Liver (tissue), 9 donors: Measurements from ENCODE around the gene OGT. TPM values are rescaled to one million over a fixed set of nuclear protein-coding genes. Genes with fewer than 3 reads are reported as not detected.

Experiments used
- DNase-seq: peaks from one replicate; pipeline ENCODE4 v3.0.0-alpha.2; 2017; ENCODE audit warnings: low spot score
- H3K27ac ChIP-seq, 2 donors: one replicate each; pipeline ENCODE4 v1.7.0; 2013; ENCODE audit warnings: inconsistent platforms in 2 of 2, low read length in 2 of 2, control low read depth in 1 of 2, low read depth in 1 of 2, mild to moderate bottlenecking in 1 of 2
- H3K27me3 ChIP-seq, 4 donors: one replicate each; pipeline versions ENCODE4 v1.6.1 to v1.7.0; 2013; ENCODE audit warnings: low read length in 3 of 4, inconsistent platforms in 1 of 4, mild to moderate bottlenecking in 1 of 4, moderate library complexity in 1 of 4; ENCODE audit not compliant: control insufficient read depth in 4 of 4, insufficient read depth in 4 of 4
- H3K36me3 ChIP-seq, 4 donors: one replicate each; pipeline versions ENCODE4 v1.6.1 to v1.7.0; 2013; ENCODE audit warnings: low read length in 3 of 4, mild to moderate bottlenecking in 3 of 4, low read depth in 1 of 4, moderate library complexity in 1 of 4; ENCODE audit not compliant: control insufficient read depth in 4 of 4, insufficient read depth in 3 of 4
- H3K4me1 ChIP-seq, 4 donors: one replicate each; pipeline versions ENCODE4 v1.6.1 to v1.7.0; 2013; ENCODE audit warnings: low read length in 3 of 4, mild to moderate bottlenecking in 3 of 4, moderate library complexity in 1 of 4; ENCODE audit not compliant: control insufficient read depth in 4 of 4, insufficient read depth in 4 of 4
- H3K4me3 ChIP-seq, 3 donors: one replicate each; pipeline versions ENCODE4 v1.6.1 to v1.7.0; 2013; ENCODE audit warnings: low read length in 3 of 3, control low read depth in 1 of 3, low read depth in 1 of 3, mild to moderate bottlenecking in 1 of 3
- H3K9ac ChIP-seq, 2 donors: one replicate each; pipeline ENCODE4 v1.7.0; 2013; ENCODE audit warnings: low read length in 2 of 2, mild to moderate bottlenecking in 2 of 2, moderate library complexity in 2 of 2, control low read depth in 1 of 2, low read depth in 1 of 2
- H3K9me3 ChIP-seq, 4 donors: one replicate each; pipeline versions ENCODE4 v1.6.1 to v1.7.0; 2013; ENCODE audit warnings: low read length in 3 of 4; ENCODE audit not compliant: control insufficient read depth in 4 of 4
- EGR1 ChIP-seq, 2 donors: IDR thresholded peaks; 2 replicates each; pipeline ENCODE4 v1.6.1; 2016 to 2018; ENCODE audit warnings: antibody characterized with exemption in 2 of 2, low read depth in 2 of 2
- FOXA1 ChIP-seq: IDR thresholded peaks from 2 replicates; pipeline ENCODE4 v1.6.1; 2016; ENCODE audit warnings: antibody characterized with exemption
- FOXA2 ChIP-seq: IDR thresholded peaks from 2 replicates; pipeline ENCODE4 v1.6.1; 2016; ENCODE audit warnings: antibody characterized with exemption
- GABPA ChIP-seq, 2 donors: IDR thresholded peaks in 1 of 2; conservative IDR thresholded peaks in 1 of 2; 2 replicates each; pipeline ENCODE4 v1.6.1; 2016; ENCODE audit warnings: antibody characterized with exemption in 2 of 2, mild to moderate bottlenecking in 1 of 2, moderate library complexity in 1 of 2
- HNF4A ChIP-seq, 2 donors: conservative IDR thresholded peaks; 2 replicates each; pipeline ENCODE4 v1.6.1; 2016; ENCODE audit warnings: antibody characterized with exemption in 2 of 2, mild to moderate bottlenecking in 2 of 2
- HNF4G ChIP-seq: IDR thresholded peaks from 2 replicates; pipeline ENCODE4 v1.6.1; 2016; ENCODE audit warnings: antibody characterized with exemption
- JUND ChIP-seq, 2 donors: IDR thresholded peaks; 2 replicates each; pipeline ENCODE4 v1.6.1; 2016; ENCODE audit warnings: antibody characterized with exemption in 2 of 2
- NR2F2 ChIP-seq: IDR thresholded peaks from 2 replicates; pipeline ENCODE4 v1.6.1; 2016; ENCODE audit warnings: antibody characterized with exemption
- RAD21 ChIP-seq, 2 donors: IDR thresholded peaks; 2 replicates each; pipeline ENCODE4 v1.6.1; 2016; ENCODE audit warnings: antibody characterized with exemption in 2 of 2, mild to moderate bottlenecking in 2 of 2
- RXRA ChIP-seq, 2 donors: IDR thresholded peaks; 2 replicates each; pipeline ENCODE4 v1.6.1; 2017 to 2018; ENCODE audit warnings: antibody characterized with exemption in 2 of 2, mild to moderate bottlenecking in 1 of 2
- SP1 ChIP-seq: IDR thresholded peaks from 2 replicates; pipeline ENCODE4 v1.6.1; 2018; ENCODE audit warnings: antibody characterized with exemption, mild to moderate bottlenecking
- TAF1 ChIP-seq: conservative IDR thresholded peaks from 2 replicates; pipeline ENCODE4 v1.6.1; 2016; ENCODE audit warnings: antibody characterized with exemption, mild to moderate bottlenecking
- YY1 ChIP-seq: IDR thresholded peaks from 2 replicates; pipeline ENCODE4 v1.6.1; 2016; ENCODE audit warnings: antibody characterized with exemption, mild to moderate bottlenecking
- WGBS: extraction: QIAGEN DNeasy Blood & Tissue Kit; methylation state at CpG from one replicate; pipeline ENCODE4 v1.1.7; 2013; 5-methylcytosine and 5-hydroxymethylcytosine counted together
- polyA plus RNA-seq, 2 donors: library from polyadenylated mRNA; stranded (reverse) in 1 of 2; unstranded in 1 of 2; fragments of 200-250 nt in 1 of 2; fragments of >200 nt in 1 of 2; fragmentation: Nextera tagmentation in 1 of 2; extraction: Ambion mirVana in 1 of 2; gene quantifications; one replicate each; pipeline versions ENCODE4 v1.2.1 to v1.2.3, GENCODE V29; 2013 to 2015
- total RNA-seq, 2 donors: library from RNA; depleted of rRNA; stranded (reverse); fragments of >200 nt; gene quantifications; one replicate each; pipeline ENCODE4 v1.2.3, GENCODE V29; 2014
- TF ChIP-seq, protein P1 (sequence below): IDR thresholded peaks from 2 replicates; pipeline ENCODE4 v1.6.1; 2016; ENCODE audit warnings: antibody characterized with exemption
- TF ChIP-seq, protein P2 (sequence below): IDR thresholded peaks from 2 replicates; pipeline ENCODE4 v1.6.1; 2016; ENCODE audit warnings: antibody characterized with exemption
- TF ChIP-seq, protein P3 (sequence below): IDR thresholded peaks from 2 replicates; pipeline ENCODE4 v1.6.1; 2016; ENCODE audit warnings: antibody characterized with exemption, mild to moderate bottlenecking
- TF ChIP-seq, protein P4 (sequence below): IDR thresholded peaks from 2 replicates; pipeline ENCODE4 v1.6.1; 2016; ENCODE audit warnings: antibody characterized with exemption
- TF ChIP-seq, protein P5 (sequence below): fragments of 150-350 bp; IDR thresholded peaks from 2 replicates; pipeline ENCODE4 v1.5.1; 2017; ENCODE audit warnings: improper control_type of control experiment, low read depth, low read length; ENCODE audit not compliant: missing input control
- donor health status: healthy.
- donor health status: healthy.
- donor health status: healthy.
- donor health status: healthy.
- donor health status: healthy.

OGT gene
- total and polyA plus RNA-seq, 4 donors: 10.8 to 72.7 (median 47.3) TPM

DNA sequence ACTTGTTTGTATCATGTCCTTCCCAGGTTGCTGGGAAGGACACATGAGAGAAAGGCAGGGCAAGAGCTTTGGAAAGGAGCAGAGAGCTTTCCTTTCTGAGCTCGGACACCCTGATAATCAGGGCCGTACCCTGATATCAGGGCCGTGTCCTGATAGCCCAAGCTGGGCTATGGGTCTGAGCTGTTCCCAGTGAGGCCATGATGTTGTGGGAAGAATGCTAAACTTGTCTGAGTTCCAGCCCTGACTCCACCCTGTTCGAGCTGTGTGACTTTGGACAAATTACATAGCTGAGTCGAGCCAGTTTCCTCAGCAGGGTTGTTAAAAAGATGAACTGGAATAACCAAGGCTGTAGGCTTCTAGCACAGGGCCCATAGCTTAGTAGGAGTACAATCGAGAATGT is 88.7 kb downstream of the OGT start:
- no peak for TF ChIP-seq FOXA2
- TF ChIP-seq, protein P1, sequence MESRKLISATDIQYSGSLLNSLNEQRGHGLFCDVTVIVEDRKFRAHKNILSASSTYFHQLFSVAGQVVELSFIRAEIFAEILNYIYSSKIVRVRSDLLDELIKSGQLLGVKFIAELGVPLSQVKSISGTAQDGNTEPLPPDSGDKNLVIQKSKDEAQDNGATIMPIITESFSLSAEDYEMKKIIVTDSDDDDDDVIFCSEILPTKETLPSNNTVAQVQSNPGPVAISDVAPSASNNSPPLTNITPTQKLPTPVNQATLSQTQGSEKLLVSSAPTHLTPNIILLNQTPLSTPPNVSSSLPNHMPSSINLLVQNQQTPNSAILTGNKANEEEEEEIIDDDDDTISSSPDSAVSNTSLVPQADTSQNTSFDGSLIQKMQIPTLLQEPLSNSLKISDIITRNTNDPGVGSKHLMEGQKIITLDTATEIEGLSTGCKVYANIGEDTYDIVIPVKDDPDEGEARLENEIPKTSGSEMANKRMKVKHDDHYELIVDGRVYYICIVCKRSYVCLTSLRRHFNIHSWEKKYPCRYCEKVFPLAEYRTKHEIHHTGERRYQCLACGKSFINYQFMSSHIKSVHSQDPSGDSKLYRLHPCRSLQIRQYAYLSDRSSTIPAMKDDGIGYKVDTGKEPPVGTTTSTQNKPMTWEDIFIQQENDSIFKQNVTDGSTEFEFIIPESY: no peak
- TF ChIP-seq RXRA (IDR thresholded peaks at IDR 0.05): no peak
- no peak for TF ChIP-seq JUND (IDR thresholded peaks at IDR 0.05)
- no peak for TF ChIP-seq EGR1 (IDR thresholded peaks at IDR 0.05; ENCODE audit: low read depth in 2 of 2)
- no peak for TF ChIP-seq YY1
- TF ChIP-seq, protein P2, sequence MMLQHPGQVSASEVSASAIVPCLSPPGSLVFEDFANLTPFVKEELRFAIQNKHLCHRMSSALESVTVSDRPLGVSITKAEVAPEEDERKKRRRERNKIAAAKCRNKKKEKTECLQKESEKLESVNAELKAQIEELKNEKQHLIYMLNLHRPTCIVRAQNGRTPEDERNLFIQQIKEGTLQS: no peak
- TF ChIP-seq NR2F2: no peak
- TF ChIP-seq RAD21 (IDR thresholded peaks at IDR 0.05): no peak
- TF ChIP-seq, protein P3, sequence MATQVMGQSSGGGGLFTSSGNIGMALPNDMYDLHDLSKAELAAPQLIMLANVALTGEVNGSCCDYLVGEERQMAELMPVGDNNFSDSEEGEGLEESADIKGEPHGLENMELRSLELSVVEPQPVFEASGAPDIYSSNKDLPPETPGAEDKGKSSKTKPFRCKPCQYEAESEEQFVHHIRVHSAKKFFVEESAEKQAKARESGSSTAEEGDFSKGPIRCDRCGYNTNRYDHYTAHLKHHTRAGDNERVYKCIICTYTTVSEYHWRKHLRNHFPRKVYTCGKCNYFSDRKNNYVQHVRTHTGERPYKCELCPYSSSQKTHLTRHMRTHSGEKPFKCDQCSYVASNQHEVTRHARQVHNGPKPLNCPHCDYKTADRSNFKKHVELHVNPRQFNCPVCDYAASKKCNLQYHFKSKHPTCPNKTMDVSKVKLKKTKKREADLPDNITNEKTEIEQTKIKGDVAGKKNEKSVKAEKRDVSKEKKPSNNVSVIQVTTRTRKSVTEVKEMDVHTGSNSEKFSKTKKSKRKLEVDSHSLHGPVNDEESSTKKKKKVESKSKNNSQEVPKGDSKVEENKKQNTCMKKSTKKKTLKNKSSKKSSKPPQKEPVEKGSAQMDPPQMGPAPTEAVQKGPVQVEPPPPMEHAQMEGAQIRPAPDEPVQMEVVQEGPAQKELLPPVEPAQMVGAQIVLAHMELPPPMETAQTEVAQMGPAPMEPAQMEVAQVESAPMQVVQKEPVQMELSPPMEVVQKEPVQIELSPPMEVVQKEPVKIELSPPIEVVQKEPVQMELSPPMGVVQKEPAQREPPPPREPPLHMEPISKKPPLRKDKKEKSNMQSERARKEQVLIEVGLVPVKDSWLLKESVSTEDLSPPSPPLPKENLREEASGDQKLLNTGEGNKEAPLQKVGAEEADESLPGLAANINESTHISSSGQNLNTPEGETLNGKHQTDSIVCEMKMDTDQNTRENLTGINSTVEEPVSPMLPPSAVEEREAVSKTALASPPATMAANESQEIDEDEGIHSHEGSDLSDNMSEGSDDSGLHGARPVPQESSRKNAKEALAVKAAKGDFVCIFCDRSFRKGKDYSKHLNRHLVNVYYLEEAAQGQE: no peak
- no peak for TF ChIP-seq GABPA (IDR thresholded peaks at IDR 0.05 in 1 of 2, conservative IDR thresholded peaks at IDR 0.05 in 1 of 2)
- TF ChIP-seq, protein P4, sequence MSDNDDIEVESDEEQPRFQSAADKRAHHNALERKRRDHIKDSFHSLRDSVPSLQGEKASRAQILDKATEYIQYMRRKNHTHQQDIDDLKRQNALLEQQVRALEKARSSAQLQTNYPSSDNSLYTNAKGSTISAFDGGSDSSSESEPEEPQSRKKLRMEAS: no peak
- TF ChIP-seq SP1: no peak
- no peak for TF ChIP-seq HNF4A (conservative IDR thresholded peaks at IDR 0.05)
- TF ChIP-seq TAF1: no peak
- no peak for TF ChIP-seq HNF4G
- TF ChIP-seq, protein P5, sequence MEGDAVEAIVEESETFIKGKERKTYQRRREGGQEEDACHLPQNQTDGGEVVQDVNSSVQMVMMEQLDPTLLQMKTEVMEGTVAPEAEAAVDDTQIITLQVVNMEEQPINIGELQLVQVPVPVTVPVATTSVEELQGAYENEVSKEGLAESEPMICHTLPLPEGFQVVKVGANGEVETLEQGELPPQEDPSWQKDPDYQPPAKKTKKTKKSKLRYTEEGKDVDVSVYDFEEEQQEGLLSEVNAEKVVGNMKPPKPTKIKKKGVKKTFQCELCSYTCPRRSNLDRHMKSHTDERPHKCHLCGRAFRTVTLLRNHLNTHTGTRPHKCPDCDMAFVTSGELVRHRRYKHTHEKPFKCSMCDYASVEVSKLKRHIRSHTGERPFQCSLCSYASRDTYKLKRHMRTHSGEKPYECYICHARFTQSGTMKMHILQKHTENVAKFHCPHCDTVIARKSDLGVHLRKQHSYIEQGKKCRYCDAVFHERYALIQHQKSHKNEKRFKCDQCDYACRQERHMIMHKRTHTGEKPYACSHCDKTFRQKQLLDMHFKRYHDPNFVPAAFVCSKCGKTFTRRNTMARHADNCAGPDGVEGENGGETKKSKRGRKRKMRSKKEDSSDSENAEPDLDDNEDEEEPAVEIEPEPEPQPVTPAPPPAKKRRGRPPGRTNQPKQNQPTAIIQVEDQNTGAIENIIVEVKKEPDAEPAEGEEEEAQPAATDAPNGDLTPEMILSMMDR: no peak
- TF ChIP-seq FOXA1: no peak
- Histone ChIP-seq H3K27me3 (no peaks in the 10 kb centered on the region), H3K4me3 (no peak overlapping the region), H3K27ac (no peak overlapping the region), H3K9ac (no peak overlapping the region), H3K4me1 (peaks cover 0 to 10% (median 1%) of the 10 kb centered on the region in 4 donors), H3K9me3 (peaks cover 0 to 3% (median 0%) of the 10 kb centered on the region in 4 donors), H3K36me3 (no peaks in the 10 kb centered on the region)
- DNase-seq: no peak
- WGBS: 62% methylated on average over 6 of the region's 6 CpGs
